ENCODE measurements around the gene PURA. TPM values are rescaled to one million over a fixed set of nuclear protein-coding genes. Genes with fewer than 3 reads are reported as not detected.

Gene PURA
- polyA plus RNA-seq, 3 donors: 1.1 to 1.6 (median 1.2) TPM

GRCh38 chr5:140112685-140113179 is 1.2 kb upstream of the PURA start:
- intact Hi-C loops (cut with micrococcal nuclease): loop anchor here in 1 of 2 donors (10.0 kb wide), 1 partner anchor 592 kb away; the partner anchor contains the start of gene ZMAT2
- Histone ChIP-seq H2AFZ (ENCODE audit: insufficient read depth, low read depth, low read length, poor library complexity, severe bottlenecking) (peak overlapping the region; percentile 83), H3K79me2 (ENCODE audit: insufficient read depth, low read length) (peaks cover 38% of the 10 kb centered on the region), H3K27ac (ENCODE audit: low read depth in 1 of 2, low read length in 2 of 2) (no peak overlapping the region), H3K9ac (ENCODE audit: insufficient read depth, low read length, poor library complexity, severe bottlenecking) (peak overlapping the region; percentile 77), H3K9me3 (replicated peaks in 1 of 2; ENCODE audit: control insufficient read depth in 1 of 2, insufficient read depth in 1 of 2, low read length in 2 of 2) (no peaks in the 10 kb centered on the region), H3K4me2 (replicated peaks; ENCODE audit: extremely low read depth, low read length, poor library complexity, severe bottlenecking) (peak overlapping the region; percentile 89), H3K36me3 (replicated peaks in 1 of 2; ENCODE audit: control insufficient read depth in 1 of 2, insufficient read depth in 2 of 2, low read length in 2 of 2) (no peaks in the 10 kb centered on the region), H3K4me1 (ENCODE audit: control insufficient read depth in 1 of 2, insufficient read depth in 2 of 2, low read length in 2 of 2) (peaks cover 43 to 58% of the 10 kb centered on the region in 2 donors), H3K27me3 (ENCODE audit: control insufficient read depth in 2 of 2, insufficient read depth in 2 of 2, low read length in 2 of 2) (peaks cover 37 to 54% of the 10 kb centered on the region in 2 donors), H4K20me1 (ENCODE audit: insufficient read depth, low read length) (peaks cover 75% of the 10 kb centered on the region), H3K4me3 (replicated peaks in 1 of 3; ENCODE audit: low read depth in 2 of 3, low read length in 3 of 3) (peak overlapping the region in 2 of 3 experiments; percentile 67 to 75)
- TF ChIP-seq CTCF (IDR thresholded peaks at IDR 0.05): no peak
- H3K9me3 Mint-ChIP-seq: peaks cover 0 to 18% (median 4%) of the 10 kb centered on the region in 7 donors
- 24% methylated on average over 8 of the region's 13 CpGs for WGBS (ENCODE audit: insufficient coverage)
- peaks cover 8 to 12% of the 10 kb centered on the region in 2 donors for H3K36me3 Mint-ChIP-seq
- peak overlapping the region in 1 of 7 donors; percentile 57 for H3K27ac Mint-ChIP-seq
- DNase-seq: no peak
- H3K4me1 Mint-ChIP-seq: peaks cover 62% of the 10 kb centered on the region
- peak overlapping the region; percentile 87 to 97 for H3K4me3 Mint-ChIP-seq
- peaks cover 50 to 55% (median 50%) of the 10 kb centered on the region in 3 donors for H3K27me3 Mint-ChIP-seq (ENCODE audit: low read depth in 3 of 3)

DNA sequence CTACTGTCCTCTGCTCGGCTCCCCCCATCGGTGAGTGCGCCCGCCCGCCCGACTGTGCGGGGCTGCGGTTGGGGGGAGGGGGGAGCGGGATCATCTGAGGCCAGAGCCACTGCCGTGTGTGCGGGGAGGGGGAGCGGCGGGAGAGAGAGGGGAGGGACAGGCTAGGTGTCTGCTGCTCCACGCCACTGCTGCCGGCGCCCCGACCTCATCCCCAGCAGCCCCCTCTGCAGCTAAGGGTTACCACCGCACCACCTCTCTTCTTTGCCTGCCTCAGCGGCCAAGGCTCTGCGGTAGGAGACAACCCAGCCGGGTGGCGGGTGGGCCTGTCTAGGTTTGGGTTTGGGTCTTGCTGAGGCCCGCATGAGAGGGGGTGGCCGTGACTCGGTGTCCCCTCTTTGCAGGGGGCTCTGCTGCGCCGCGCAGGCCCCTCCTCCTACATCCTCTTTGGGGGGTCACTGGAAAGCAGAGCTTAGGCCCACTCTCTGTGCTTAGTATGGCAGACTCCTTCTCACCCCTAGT is 670 bp upstream of the PURA start:
- Mint-ChIP-seq H3K27ac (peak overlapping the region in 6 of 7 donors; percentile 53 to 90 (median 83)), H3K4me1 (peaks cover 63% of the 10 kb centered on the region), H3K27me3 (ENCODE audit: low read depth in 3 of 3) (peaks cover 48 to 52% (median 49%) of the 10 kb centered on the region in 3 donors), H3K9me3 (peaks cover 0 to 17% (median 4%) of the 10 kb centered on the region in 7 donors), H3K36me3 (peaks cover 8 to 15% of the 10 kb centered on the region in 2 donors), H3K4me3 (peak overlapping the region; percentile 87 to 97)
- Histone ChIP-seq H3K9ac (ENCODE audit: insufficient read depth, low read length, poor library complexity, severe bottlenecking) (peak overlapping the region; percentile 77), H3K27ac (ENCODE audit: low read depth in 1 of 2, low read length in 2 of 2) (peak overlapping the region; percentile 23 to 46), H3K9me3 (replicated peaks in 1 of 2; ENCODE audit: control insufficient read depth in 1 of 2, insufficient read depth in 1 of 2, low read length in 2 of 2) (no peaks in the 10 kb centered on the region), H3K36me3 (replicated peaks in 1 of 2; ENCODE audit: control insufficient read depth in 1 of 2, insufficient read depth in 2 of 2, low read length in 2 of 2) (no peaks in the 10 kb centered on the region), H4K20me1 (ENCODE audit: insufficient read depth, low read length) (peaks cover 78% of the 10 kb centered on the region), H3K27me3 (ENCODE audit: control insufficient read depth in 2 of 2, insufficient read depth in 2 of 2, low read length in 2 of 2) (peaks cover 37 to 52% of the 10 kb centered on the region in 2 donors), H2AFZ (ENCODE audit: insufficient read depth, low read depth, low read length, poor library complexity, severe bottlenecking) (peak overlapping the region; percentile 83), H3K4me3 (replicated peaks in 1 of 3; ENCODE audit: low read depth in 2 of 3, low read length in 3 of 3) (peak overlapping the region; percentile 67 to 91 (median 75)), H3K79me2 (ENCODE audit: insufficient read depth, low read length) (peaks cover 35% of the 10 kb centered on the region), H3K4me1 (ENCODE audit: control insufficient read depth in 1 of 2, insufficient read depth in 2 of 2, low read length in 2 of 2) (peaks cover 40 to 55% of the 10 kb centered on the region in 2 donors), H3K4me2 (replicated peaks; ENCODE audit: extremely low read depth, low read length, poor library complexity, severe bottlenecking) (peak overlapping the region; percentile 89)
- TF ChIP-seq CTCF (IDR thresholded peaks at IDR 0.05): no peak
- no peak for DNase-seq
- WGBS (ENCODE audit: insufficient coverage): 0% methylated on average over 11 of the region's 28 CpGs
- intact Hi-C loops (cut with micrococcal nuclease): loop anchor here in 1 of 2 donors (10.0 kb wide), 1 partner anchor 592 kb away; the partner anchor contains the start of gene ZMAT2
